HUES6 (cell line): ENCODE data around the gene AP5B1.

Experiments
- H3K27ac ChIP-seq: 2 replicates; pipeline ENCODE4 v1.7.0; 2013; ENCODE audit warnings: low read depth, mild to moderate bottlenecking, low read length, inconsistent platforms
- H3K27me3 ChIP-seq: 2 replicates; pipeline ENCODE4 v1.6.1; 2013; ENCODE audit warnings: low read length; ENCODE audit not compliant: control insufficient read depth, insufficient read depth
- H3K36me3 ChIP-seq: 2 replicates; pipeline ENCODE4 v1.6.1; 2013; ENCODE audit warnings: low read length; ENCODE audit not compliant: control insufficient read depth, insufficient read depth
- H3K4me1 ChIP-seq: 2 replicates; pipeline ENCODE4 v1.6.1; 2013; ENCODE audit warnings: low read length; ENCODE audit not compliant: control insufficient read depth, insufficient read depth
- H3K4me3 ChIP-seq: 2 replicates; pipeline ENCODE4 v1.5.1; 2013; ENCODE audit warnings: low read depth, low read length
- H3K9ac ChIP-seq: one replicate; pipeline ENCODE4 v1.6.1; 2013; ENCODE audit warnings: mild to moderate bottlenecking, low read length
- H3K9me3 ChIP-seq: 2 replicates; pipeline ENCODE4 v1.6.1; 2013; ENCODE audit warnings: low read depth, low read length; ENCODE audit not compliant: control insufficient read depth, insufficient read depth

Gene AP5B1

GRCh38 chr11:65814131-65814985, 33.6 kb upstream of the AP5B1 start:
- no peaks in the 10 kb centered on the region for H3K4me1 ChIP-seq
- no peaks in the 10 kb centered on the region for H3K36me3 ChIP-seq
- no peak overlapping the region for H3K9ac ChIP-seq
- H3K4me3 ChIP-seq = no peak overlapping the region
- H3K9me3 ChIP-seq = no peaks in the 10 kb centered on the region
- H3K27ac ChIP-seq = no peak overlapping the region
- peaks cover 7% of the 10 kb centered on the region for H3K27me3 ChIP-seq

GRCh38 chr11:65811764-65812475, 31.1 kb upstream of the AP5B1 start:
- Histone ChIP-seq H3K4me1 (no peaks in the 10 kb centered on the region), H3K4me3 (no peak overlapping the region)

DNA sequence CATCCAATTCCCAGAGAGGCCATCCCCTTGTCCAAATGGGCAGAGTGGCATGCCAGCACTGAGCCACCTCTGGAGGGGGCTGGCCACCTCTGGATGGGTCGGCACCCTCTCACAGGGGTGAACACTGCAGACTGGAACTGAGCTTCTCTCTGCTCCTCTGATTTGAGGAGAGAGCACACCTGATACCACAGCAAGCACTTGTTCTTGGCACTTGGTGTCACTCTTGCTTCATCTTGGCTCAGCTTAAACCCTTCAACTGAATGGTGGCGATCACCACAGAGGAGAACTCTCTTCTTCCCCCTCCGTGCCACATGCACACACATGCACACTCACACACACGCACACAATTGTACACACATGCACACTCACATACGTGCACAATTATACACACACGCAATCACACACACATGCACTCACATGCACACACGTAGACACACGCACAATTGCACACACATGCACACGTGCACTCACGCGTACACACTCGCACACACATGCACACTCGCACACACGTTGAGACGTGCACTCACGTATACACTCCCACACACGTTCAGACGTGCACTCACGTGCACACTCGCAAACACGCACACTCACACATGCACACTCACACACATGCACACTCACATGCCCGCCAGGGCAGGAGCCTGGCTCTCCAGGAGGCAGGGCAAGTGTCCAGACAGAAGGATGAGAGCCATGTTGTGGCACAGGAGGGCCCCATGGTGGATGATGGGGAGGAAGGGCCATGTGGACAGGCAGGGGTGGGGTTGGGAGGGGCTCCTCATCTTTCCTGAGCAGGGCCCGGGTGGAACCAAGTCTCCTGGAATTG, 29.5 kb upstream of the AP5B1 start:
- no peak overlapping the region for H3K27ac ChIP-seq
- no peak overlapping the region for H3K4me3 ChIP-seq
- no peaks in the 10 kb centered on the region for H3K4me1 ChIP-seq
- peaks cover 5% of the 10 kb centered on the region; the same call in 1 of the 2 replicates for H3K27me3 ChIP-seq
- no peaks in the 10 kb centered on the region for H3K9me3 ChIP-seq
- H3K9ac ChIP-seq = no peak overlapping the region
- no peaks in the 10 kb centered on the region for H3K36me3 ChIP-seq

More at GRCh38 chr11:65811764-65812475, 31.1 kb upstream of the AP5B1 start:
- H3K27me3 ChIP-seq = peaks cover 5% of the 10 kb centered on the region; the same call in 1 of the 2 replicates
- no peaks in the 10 kb centered on the region for H3K36me3 ChIP-seq
- H3K9ac ChIP-seq = no peak overlapping the region
- no peaks in the 10 kb centered on the region for H3K9me3 ChIP-seq
- H3K27ac ChIP-seq = no peak overlapping the region

GRCh38 chr11:65809496-65809895, 28.7 kb upstream of the AP5B1 start:
- Histone ChIP-seq H3K9ac (no peak overlapping the region), H3K27ac (no peak overlapping the region), H3K9me3 (no peaks in the 10 kb centered on the region), H3K36me3 (no peaks in the 10 kb centered on the region), H3K4me1 (no peaks in the 10 kb centered on the region), H3K4me3 (no peak overlapping the region), H3K27me3 (peaks cover 5% of the 10 kb centered on the region; the same call in 1 of the 2 replicates)

DNA sequence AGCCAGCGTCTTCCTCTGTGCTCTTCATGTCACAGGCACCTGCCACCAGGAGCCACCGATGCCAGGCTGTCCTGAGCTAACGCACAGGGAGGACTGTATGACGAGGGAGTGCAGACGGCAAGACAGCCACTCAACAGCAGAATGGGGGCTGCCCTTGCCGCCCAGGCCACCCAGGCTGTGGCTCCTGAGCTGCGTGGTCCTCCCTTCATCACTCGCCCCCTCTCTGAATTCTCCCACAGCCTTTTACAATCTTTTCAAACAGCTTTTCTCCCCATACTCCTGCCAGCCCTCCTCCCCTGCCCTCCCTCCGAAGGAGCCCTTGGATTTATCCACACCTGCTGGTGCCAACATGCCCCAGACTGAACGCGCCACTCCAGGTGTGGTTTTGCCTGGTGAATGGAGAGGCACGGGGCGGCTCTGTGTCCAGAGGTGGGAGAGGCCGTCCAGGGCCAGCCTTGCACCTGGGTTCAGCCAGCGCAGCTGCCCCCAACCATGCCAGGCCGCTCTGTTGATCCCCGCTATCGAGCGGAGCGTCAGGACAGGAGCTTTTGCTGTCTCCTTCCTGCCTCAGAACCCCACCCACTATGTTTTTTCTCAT, 28.1 kb upstream of the AP5B1 start:
- Histone ChIP-seq H3K4me3 (no peak overlapping the region), H3K9me3 (no peaks in the 10 kb centered on the region), H3K27me3 (peaks cover 5% of the 10 kb centered on the region; the same call in 1 of the 2 replicates), H3K4me1 (no peaks in the 10 kb centered on the region), H3K9ac (no peak overlapping the region), H3K36me3 (no peaks in the 10 kb centered on the region), H3K27ac (no peak overlapping the region)

GRCh38 chr11:65806979-65807378, 26.2 kb upstream of the AP5B1 start:
- H3K36me3 ChIP-seq = no peaks in the 10 kb centered on the region
- no peak overlapping the region for H3K4me3 ChIP-seq
- H3K9ac ChIP-seq = no peak overlapping the region
- no peaks in the 10 kb centered on the region for H3K4me1 ChIP-seq
- H3K9me3 ChIP-seq = no peaks in the 10 kb centered on the region
- no peak overlapping the region for H3K27ac ChIP-seq
- peaks cover 5% of the 10 kb centered on the region; the same call in 1 of the 2 replicates for H3K27me3 ChIP-seq

- H3K9ac ChIP-seq = no peak overlapping the region
- peaks cover 9% of the 10 kb centered on the region for H3K4me1 ChIP-seq
- H3K27me3 ChIP-seq = peaks cover 9% of the 10 kb centered on the region; the same call in 1 of the 2 replicates
- no peak overlapping the region for H3K4me3 ChIP-seq
- H3K36me3 ChIP-seq = no peaks in the 10 kb centered on the region
- H3K27ac ChIP-seq = no peak overlapping the region
- H3K9me3 ChIP-seq = no peaks in the 10 kb centered on the region
These were observed 23.2 kb upstream of the AP5B1 start for GRCh38 chr11:65803797-65804492.

DNA sequence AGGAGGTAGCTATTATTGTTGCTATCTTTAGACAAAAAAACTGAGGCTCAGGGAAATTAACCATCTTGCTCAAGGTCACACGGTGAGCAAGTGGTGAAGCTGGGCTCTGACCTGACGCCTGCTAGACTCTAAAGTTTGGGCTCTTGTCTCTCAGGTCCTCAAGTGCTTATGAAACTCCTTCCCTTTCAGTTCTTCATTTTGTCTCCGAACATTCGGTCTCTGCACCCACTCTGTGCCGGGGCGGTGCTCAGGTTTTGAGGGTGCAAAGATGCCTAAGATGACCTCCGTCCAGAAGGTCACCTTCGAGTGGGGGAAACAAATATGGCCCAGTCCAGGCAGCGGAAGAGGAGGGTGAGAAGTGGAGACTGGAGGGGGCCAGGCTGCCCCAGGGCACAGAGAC, 22.1 kb upstream of the AP5B1 start:
- peaks cover 5% of the 10 kb centered on the region; the same call in 1 of the 2 replicates for H3K27me3 ChIP-seq
- H3K9me3 ChIP-seq = no peaks in the 10 kb centered on the region
- H3K4me1 ChIP-seq = peaks cover 13% of the 10 kb centered on the region

DNA sequence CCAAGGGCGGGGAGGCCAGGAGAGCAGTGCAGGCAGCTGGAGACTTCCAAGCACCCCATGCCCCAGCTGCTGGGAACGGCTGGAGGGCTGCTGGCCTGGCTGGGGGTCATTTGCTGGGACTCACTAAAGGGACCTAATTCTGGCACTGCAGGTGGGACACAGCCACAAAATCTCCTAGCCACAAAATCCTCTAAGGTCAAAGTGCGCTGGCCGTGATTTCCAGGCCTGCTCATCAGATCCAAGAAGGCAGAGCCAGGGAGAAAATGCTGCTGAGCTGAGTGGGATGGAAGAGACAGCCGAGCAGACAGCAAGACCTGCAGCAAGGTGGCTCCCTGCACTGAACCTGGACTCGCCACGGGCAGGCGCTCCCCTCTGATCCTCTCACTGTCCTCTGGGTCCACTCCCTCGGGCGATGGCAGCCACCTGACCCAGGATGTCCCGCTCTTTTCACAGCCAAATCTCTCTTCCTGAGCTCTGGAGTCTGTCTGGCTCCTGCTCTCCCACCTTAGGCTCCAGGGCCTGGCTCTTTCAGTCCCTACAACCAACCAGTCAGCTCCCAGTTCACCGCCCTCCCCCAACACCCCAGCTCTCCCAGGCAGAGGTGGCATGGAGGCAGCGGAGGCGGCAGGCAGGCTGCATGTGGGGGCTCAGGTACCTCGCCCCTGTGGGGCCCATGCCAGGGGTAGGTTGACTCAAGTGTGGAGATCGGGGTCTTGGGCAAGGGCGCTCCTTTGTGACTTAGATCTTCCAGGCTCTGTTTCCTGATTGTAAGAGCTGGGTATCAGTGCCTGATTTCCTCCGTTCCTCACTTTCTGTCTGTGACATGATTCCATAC, 20.6 kb upstream of the AP5B1 start:
- Histone ChIP-seq H3K27ac (no peak overlapping the region), H3K36me3 (no peaks in the 10 kb centered on the region), H3K27me3 (peaks cover 5% of the 10 kb centered on the region; the same call in 1 of the 2 replicates), H3K4me1 (peaks cover 17% of the 10 kb centered on the region), H3K9me3 (no peaks in the 10 kb centered on the region), H3K9ac (peak overlapping the region; percentile 20), H3K4me3 (no peak overlapping the region)

More for the DNA sequence above, 22.1 kb upstream of the AP5B1 start:
- Histone ChIP-seq H3K27ac (no peak overlapping the region), H3K9ac (no peak overlapping the region), H3K36me3 (no peaks in the 10 kb centered on the region), H3K4me3 (no peak overlapping the region)
